ENCODE measurements around the gene PTOV1.
"Not testable (repeated sequence)": the region's sequence is repeated elsewhere in the genome, so short reads cannot be mapped to it uniquely, and the experiment has no call there.

The PTOV1 gene

GRCh38 chr19:49818649-49819370 is 32.1 kb upstream of the PTOV1 start:
- DNase-seq = no peak

DNA sequence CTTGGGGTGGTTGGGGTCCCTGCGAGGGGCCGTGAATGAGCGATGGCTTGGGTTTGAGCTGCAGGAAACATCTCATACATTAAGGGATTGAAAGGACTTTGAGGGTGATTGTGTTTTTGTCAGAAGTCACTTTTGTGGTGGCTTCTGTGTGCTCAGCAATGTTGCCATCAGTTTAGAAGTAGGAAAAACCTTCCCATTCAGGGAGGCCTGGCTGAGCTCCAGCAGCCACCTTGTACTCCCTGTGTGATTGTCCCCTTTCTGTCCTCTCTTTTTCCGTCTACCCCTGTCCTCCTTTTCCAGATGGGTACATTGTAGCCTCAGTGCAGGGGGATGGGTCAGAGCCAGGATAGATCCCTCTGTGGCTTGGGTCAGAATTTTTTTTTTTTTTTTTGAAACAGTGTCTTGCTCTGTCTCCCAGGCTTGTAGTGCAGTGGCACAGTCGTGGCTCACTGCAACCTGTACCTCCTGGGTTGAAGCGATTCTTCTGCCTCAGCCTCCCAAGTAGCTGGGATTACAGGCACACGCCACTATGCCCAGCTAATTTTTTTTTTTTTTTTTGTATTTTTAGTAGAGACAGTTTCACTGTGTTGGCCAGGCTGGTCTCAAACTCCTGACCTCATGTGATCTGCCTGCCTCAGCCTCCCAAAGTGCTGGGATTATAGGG is 31.4 kb upstream of the PTOV1 start:
- DNase-seq = not testable (repeated sequence)

- no peak for DNase-seq
These were observed 30.8 kb upstream of the PTOV1 start for GRCh38 chr19:49820125-49820524.

GRCh38 chr19:49823472-49823871 is 27.5 kb upstream of the PTOV1 start:
- DNase-seq = peak; percentile 81

DNA sequence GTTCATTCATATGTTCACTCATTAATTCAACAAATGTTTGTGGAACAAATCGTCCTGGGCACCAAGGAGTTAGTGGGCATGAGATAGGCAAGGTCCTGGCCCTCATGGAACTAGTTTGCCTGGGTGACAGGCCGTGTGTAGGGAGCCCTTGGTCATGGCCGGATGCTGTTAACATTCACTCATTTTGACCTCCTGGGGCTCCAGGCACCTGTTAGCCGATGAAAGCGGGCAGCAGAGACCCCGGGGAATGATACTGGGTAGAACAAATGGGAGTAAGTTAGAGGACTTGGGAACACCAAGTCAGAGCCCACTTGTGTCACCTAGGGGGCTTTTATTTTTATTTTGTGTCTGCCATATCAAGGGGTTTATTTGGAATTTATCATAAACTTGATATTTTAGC is 26.3 kb upstream of the PTOV1 start:
- no peak for DNase-seq

DNA sequence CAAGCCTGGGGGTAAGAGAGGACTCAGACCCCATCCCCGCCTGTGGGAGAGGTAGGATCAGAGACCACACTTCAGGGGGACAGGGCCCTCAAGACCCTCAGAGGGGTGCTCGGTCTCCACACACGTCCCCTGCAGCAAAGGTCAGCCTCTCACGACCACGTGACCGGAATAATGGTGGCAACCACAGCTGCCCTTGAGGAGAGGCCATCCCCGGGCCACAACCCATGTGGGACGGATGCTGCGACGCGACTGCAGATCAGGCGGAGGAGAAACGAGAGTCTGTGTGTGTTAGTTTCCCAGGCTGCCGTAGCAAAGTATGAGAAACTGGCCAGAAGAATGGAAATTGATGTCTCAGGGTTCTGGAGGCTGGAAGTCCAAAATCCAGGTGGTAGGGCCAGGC is 23.9 kb upstream of the PTOV1 start:
- no peak for DNase-seq

- DNase-seq = no peak
These were observed 21.8 kb upstream of the PTOV1 start for GRCh38 chr19:49829200-49829599.

DNA sequence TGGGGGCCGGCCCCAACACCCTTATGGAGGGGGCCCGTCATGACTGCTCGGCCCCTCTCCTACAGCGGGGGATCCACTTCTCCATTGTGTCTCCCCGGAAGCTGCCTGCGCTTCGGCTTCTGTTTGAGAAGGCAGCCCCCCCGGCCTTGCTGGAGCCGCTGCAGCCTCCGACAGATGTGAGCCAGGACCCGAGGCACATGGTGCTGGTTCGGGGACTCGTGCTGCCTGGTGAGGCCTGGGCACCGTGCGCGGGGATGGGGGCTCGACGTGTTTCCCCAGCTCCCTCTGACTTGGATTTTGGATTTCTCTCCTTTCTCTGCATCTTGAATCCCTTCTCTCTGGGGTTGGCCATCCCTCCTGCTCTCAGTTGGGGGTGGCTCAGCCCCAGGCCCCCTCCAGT is 21.2 kb upstream of the PTOV1 start:
- no peak for DNase-seq

GRCh38 chr19:49830766-49831165 is 20.2 kb upstream of the PTOV1 start:
- no peak for DNase-seq

DNA sequence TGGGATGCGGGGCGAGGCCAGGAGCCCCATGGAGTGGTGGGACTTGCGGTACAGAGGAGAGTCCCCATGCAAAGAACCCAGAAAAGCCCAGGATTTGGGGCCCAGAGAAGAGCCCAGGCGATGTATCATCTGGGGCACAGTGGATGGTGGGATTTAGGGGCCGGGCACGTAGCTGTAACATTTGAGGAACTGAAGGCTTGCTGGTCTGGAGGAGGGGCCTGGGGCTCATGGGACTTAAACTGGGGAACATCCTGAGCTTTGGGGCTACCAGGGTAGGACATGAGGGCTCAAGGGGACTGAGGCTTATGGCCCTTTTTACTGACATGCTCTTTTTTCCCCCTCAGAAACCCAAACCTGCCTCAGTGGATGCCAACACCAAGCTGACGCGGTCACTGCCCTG is 19.4 kb upstream of the PTOV1 start:
- DNase-seq = no peak

DNA sequence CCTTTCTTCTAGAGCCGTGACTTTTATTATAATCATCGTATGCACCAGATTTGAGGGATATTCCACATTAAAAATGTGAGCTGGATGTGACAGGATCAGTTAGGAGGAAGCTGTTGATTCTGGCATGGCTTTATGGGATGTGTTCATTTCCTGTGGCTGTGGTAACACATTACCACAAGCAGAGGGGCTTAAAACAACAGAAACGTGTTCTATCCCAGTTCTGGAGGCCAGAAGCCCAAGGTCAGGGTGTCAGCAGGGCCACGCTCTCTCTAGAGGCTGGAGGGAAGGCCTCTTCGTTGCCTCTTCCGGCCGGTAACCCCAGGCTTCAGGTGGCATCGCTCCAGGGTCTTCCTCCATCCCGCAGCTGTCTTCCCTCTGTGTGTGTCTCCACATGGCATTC is 18.4 kb upstream of the PTOV1 start:
- DNase-seq = no peak

- no peak for DNase-seq
These were observed 17.4 kb upstream of the PTOV1 start for GRCh38 chr19:49833599-49833998.

DNA sequence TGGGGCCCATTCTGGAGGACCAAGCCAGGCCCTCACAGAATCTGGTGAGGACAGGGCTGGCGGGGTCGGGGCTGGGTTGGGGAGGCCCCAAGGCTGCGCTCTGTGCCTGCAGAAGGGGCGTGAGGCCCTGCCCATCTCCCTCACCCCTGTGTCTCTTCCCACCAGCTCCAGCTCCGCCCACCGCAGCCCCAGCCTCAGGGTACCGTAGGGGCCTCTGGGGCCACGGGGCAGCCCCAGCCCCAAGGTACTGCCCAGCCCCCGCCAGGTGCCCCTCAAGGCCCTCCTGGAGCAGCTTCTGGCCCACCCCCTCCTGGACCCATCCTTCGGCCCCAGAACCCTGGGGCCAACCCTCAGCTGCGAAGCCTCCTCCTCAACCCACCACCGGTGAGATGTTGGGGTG is 15.4 kb upstream of the PTOV1 start:
- no peak for DNase-seq

DNA sequence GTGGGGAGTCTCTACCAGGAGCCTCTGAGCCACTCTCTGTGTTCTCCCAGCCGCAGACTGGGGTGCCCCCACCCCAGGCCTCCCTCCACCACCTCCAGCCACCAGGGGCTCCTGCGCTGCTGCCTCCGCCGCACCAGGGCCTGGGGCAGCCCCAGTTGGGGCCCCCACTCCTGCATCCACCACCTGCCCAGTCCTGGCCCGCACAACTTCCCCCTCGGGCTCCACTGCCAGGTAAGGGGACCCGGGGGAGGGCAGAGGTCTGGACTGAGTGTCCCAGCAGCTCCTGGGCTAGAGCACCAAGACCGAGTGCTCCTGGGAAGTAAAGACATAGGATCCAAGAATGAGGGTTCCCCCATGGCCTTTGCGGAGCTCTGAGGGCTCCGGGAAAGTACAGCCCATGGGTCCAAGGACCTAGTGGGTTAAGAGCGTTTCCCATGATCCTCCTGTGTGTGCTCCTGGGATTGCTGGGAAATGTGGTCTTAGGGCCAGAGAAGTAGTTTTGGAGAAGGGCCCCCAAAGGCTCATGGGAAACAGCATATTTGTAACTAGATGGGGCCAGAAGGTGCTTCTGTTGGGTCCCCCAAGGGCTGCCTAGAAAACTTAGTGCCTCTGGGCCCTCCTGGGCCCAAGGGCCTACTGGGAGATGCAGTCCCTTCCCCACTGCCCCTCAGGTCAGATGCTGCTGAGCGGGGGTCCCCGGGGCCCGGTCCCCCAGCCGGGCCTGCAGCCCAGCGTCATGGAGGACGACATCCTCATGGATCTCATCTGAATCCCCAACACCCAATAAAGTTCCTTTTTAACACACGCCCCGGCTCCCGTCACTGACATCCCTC is 14.6 kb upstream of the PTOV1 start:
- no peak for DNase-seq

DNA sequence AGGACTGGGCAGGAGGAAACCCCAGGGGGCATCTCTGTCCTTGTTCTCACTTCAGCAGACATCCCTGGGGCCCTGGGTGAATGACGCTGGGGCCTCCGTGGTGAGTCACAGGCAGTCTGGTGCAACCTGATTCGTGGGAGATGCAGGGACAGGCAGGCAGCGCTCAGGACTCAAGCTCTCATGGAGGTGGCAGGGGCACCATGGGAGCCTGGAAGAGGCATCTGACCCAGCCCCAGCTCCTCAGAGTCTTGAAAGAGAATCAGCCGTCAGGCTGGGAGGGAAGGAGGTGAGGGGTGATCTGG is 14.0 kb upstream of the PTOV1 start:
- no peak for DNase-seq

GRCh38 chr19:49837425-49837824 is 13.5 kb upstream of the PTOV1 start:
- DNase-seq = no peak

- DNase-seq = no peak
These were observed 11.9 kb upstream of the PTOV1 start for GRCh38 chr19:49838885-49839588.

DNA sequence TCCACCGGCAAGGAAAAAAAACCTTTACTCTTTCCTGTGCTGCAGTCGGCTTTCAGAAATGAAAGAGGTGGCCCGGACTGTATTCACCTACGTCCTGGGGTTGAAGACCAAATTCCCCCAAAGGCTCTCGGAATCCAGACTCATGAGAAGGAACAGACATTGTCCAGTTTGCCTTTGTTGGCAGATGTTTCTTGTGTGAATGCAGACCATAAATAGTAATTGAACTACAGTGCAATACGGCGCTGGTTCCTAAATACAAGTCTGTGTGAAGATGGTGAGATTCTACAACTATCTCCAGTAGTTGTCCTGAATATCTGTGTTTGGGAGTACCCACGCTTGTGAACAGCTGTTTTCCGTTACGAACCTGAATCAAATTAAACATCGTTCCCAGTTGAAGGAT is 11.2 kb upstream of the PTOV1 start:
- no peak for DNase-seq

DNA sequence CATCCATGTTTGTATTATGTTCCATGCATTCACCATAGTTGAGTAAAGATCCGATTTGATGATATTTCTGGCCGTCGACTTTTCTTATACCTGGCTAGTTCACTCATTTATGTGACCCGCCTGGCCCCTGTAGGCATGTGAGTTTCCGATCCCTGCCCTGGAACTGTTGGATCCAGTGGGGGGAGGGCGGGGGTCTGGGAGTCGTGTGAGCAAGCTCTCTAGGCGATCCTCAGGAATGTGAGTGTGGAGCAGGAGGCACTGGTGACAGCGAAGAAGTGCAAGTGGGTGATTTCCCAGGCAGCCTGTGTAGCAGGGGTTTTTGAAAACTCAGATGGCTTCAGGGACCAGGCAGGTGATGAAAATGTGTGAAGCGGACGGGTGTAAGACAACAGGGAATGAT is 10.6 kb upstream of the PTOV1 start:
- no peak for DNase-seq

GRCh38 chr19:49840736-49841249 is 10.2 kb upstream of the PTOV1 start:
- no peak for DNase-seq

- DNase-seq = no peak
These were observed 7.7 kb upstream of the PTOV1 start for GRCh38 chr19:49843265-49843664.

- no peak for DNase-seq
These were observed 6.5 kb upstream of the PTOV1 start for GRCh38 chr19:49844138-49845095.

Data from NCI-H1436 (cell line).